Measurements from ENCODE around the gene OPN1SW.

DNA sequence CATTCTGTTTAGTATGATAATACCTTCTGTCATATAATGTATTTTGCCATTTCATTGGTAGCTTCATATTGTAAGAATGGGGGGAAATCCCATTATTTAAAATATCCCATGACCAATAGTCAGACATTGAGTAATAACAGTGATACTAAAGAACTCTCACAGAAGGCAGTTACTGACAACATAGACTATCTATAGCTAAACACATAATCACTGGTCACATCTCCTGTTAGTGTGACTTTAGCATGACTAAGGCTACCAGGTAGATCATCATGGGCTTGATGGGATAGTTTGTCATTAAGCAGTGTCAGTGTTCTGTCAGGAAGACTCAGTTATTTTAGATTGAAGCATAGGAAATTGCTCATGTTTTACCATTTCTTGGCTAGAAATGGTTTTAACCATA lies 16.4 kb downstream of the OPN1SW start:
- TF ChIP-seq POLR2A (IDR thresholded peaks at IDR 0.05; ENCODE audit: low read length) (no peak), GATA1 (IDR thresholded peaks at IDR 0.05; ENCODE audit: low read depth, low read length) (no peak)
